Eye (tissue), 1 donor: ENCODE data around the gene POC1A.
A peak's percentile ranks its signal among the peaks of the same experiment; 100 is the strongest.
"Not testable (repeated sequence)": the region's sequence is repeated elsewhere in the genome, so short reads cannot be mapped to it uniquely, and the experiment has no call there.

Experiments used
- DNase-seq: peaks from one replicate; pipeline ENCODE4 v3.0.0-alpha.2; 2015

POC1A gene

GRCh38 chr3:52183786-52184445 lies 29.7 kb upstream of the POC1A start:
- DNase-seq, result no peak

GRCh38 chr3:52182691-52183090 lies 28.5 kb upstream of the POC1A start:
- DNase-seq, result no peak

GRCh38 chr3:52182196-52182595 lies 28.0 kb upstream of the POC1A start:
- DNase-seq, result no peak

- DNase-seq, result no peak
These were observed 27.3 kb upstream of the POC1A start for GRCh38 chr3:52181543-52181942.

- DNase-seq, result no peak
These were observed 24.3 kb upstream of the POC1A start for GRCh38 chr3:52178537-52178936.

GRCh38 chr3:52178126-52178525 lies 23.9 kb upstream of the POC1A start:
- DNase-seq, result not testable (repeated sequence)

- DNase-seq, result no peak
These were observed 23.4 kb upstream of the POC1A start for GRCh38 chr3:52177701-52178042.

GRCh38 chr3:52176951-52177700 lies 22.9 kb upstream of the POC1A start:
- DNase-seq, result peak; percentile 57

GRCh38 chr3:52176180-52176752 lies 22.0 kb upstream of the POC1A start:
- peak; percentile 26 for DNase-seq

- DNase-seq, result no peak
These were observed 21.4 kb upstream of the POC1A start for GRCh38 chr3:52175416-52176179.

- DNase-seq, result no peak
These were observed 20.7 kb upstream of the POC1A start for GRCh38 chr3:52174896-52175295.

- no peak for DNase-seq
These were observed 18.9 kb upstream of the POC1A start for GRCh38 chr3:52173101-52173500.

GRCh38 chr3:52172262-52172757 lies 18.1 kb upstream of the POC1A start:
- DNase-seq, result no peak

GRCh38 chr3:52171514-52172261 lies 17.5 kb upstream of the POC1A start:
- DNase-seq, result no peak

GRCh38 chr3:52170217-52170616 lies 16.0 kb upstream of the POC1A start:
- DNase-seq, result not testable (repeated sequence)

GRCh38 chr3:52167240-52167639 lies 13.0 kb upstream of the POC1A start:
- DNase-seq, result no peak

- no peak for DNase-seq
These were observed 8.1 kb upstream of the POC1A start for GRCh38 chr3:52162250-52162872.

GRCh38 chr3:52159503-52159902 lies 5.3 kb upstream of the POC1A start:
- no peak for DNase-seq

- DNase-seq, result no peak
These were observed 1.7 kb upstream of the POC1A start for GRCh38 chr3:52155912-52156311.

- no peak for DNase-seq
These were observed 680 bp downstream of the POC1A start for GRCh38 chr3:52153389-52154096.

- DNase-seq, result not testable (repeated sequence)
These were observed 2.2 kb downstream of the POC1A start for GRCh38 chr3:52151991-52152390.
